ENCODE measurements around the gene CRYBG3. TPM values are rescaled to one million over a fixed set of nuclear protein-coding genes. Genes with fewer than 3 reads are reported as not detected.
A peak's percentile ranks its signal among the peaks of the same experiment; 100 is the strongest.
"Not testable (repeated sequence)": the region's sequence is repeated elsewhere in the genome, so short reads cannot be mapped to it uniquely, and the experiment has no call there.

Gene CRYBG3
- total RNA-seq, 4 donors from 2014 or later: 17.4 to 41.5 (median 38.1) TPM

GRCh38 chr3:97895216-97895615 is 73.4 kb downstream of the CRYBG3 start:
- Histone ChIP-seq H3K9me3 (no peaks in the 10 kb centered on the region), H3K4me3 (no peak overlapping the region), H3K27ac (no peak overlapping the region), H3K27me3 (no peaks in the 10 kb centered on the region), H3K36me3 (no peaks in the 10 kb centered on the region), H3K4me1 (no peaks in the 10 kb centered on the region)
- DNase-seq: no peak
- TF ChIP-seq, protein P1, sequence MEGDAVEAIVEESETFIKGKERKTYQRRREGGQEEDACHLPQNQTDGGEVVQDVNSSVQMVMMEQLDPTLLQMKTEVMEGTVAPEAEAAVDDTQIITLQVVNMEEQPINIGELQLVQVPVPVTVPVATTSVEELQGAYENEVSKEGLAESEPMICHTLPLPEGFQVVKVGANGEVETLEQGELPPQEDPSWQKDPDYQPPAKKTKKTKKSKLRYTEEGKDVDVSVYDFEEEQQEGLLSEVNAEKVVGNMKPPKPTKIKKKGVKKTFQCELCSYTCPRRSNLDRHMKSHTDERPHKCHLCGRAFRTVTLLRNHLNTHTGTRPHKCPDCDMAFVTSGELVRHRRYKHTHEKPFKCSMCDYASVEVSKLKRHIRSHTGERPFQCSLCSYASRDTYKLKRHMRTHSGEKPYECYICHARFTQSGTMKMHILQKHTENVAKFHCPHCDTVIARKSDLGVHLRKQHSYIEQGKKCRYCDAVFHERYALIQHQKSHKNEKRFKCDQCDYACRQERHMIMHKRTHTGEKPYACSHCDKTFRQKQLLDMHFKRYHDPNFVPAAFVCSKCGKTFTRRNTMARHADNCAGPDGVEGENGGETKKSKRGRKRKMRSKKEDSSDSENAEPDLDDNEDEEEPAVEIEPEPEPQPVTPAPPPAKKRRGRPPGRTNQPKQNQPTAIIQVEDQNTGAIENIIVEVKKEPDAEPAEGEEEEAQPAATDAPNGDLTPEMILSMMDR (IDR thresholded peaks at IDR 0.05): no peak
- intact Hi-C loops (cut with DNase I; ENCODE audit: low total_unique reads): no loop called here

GRCh38 chr3:97896129-97896528 is 74.3 kb downstream of the CRYBG3 start:
- Histone ChIP-seq H3K27ac (no peak overlapping the region), H3K36me3 (peaks cover 0 to 2% of the 10 kb centered on the region in 2 donors), H3K9me3 (no peaks in the 10 kb centered on the region), H3K4me1 (no peaks in the 10 kb centered on the region), H3K27me3 (no peaks in the 10 kb centered on the region), H3K4me3 (no peak overlapping the region)
- TF ChIP-seq, protein P1 (IDR thresholded peaks at IDR 0.05): no peak
- no peak for TF ChIP-seq POLR2A (IDR thresholded peaks at IDR 0.05)
- intact Hi-C loops (cut with DNase I; ENCODE audit: low total_unique reads): no loop called here
- DNase-seq: no peak

DNA sequence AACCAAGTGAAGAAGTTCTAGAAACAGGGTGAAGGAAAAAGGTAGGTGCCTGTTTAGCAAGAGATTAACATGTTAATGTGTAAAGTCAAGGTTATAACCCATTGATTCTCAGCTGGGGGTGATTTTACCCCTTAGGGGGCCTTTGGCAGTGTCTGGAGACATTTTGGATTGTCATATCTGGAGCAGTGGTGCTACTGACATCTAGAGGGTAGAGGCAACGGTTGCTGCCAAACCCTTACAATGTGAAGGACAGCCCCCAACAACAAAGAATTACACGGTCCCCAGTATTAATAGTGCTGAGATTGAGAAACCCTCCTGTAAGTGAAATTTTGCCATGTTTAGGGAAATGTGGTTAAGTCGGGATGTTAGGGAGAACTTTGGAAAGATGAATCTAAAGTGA is 74.7 kb downstream of the CRYBG3 start:
- no peak for DNase-seq
- intact Hi-C loops (cut with DNase I; ENCODE audit: low total_unique reads): no loop called here
- peaks cover 0 to 3% of the 10 kb centered on the region in 2 donors for H3K36me3 ChIP-seq
- no peak overlapping the region for H3K4me3 ChIP-seq
- H3K27ac ChIP-seq: no peak overlapping the region
- no peaks in the 10 kb centered on the region for H3K9me3 ChIP-seq
- no peaks in the 10 kb centered on the region for H3K4me1 ChIP-seq
- TF ChIP-seq, protein P1 (IDR thresholded peaks at IDR 0.05): no peak
- TF ChIP-seq POLR2A (IDR thresholded peaks at IDR 0.05): no peak
- H3K27me3 ChIP-seq: no peaks in the 10 kb centered on the region

DNA sequence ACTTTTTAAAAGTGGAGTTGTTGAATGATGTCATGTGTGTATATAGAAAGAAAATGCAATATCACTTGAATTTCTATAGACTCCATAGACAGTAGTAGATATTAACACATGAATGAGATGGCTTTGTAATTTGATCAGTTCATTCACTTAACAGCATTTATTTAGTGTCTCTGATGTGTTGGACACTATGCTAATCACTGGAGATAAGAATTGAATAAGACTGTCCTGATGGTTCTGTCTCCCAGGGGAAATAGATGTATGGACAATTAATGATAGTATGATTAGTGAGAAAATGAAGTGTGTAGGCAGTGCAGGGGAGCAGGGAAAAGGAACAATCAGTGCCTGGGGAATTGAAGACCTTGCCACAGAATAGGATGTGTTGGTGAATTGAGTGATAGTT is 77.5 kb downstream of the CRYBG3 start:
- H3K27me3 ChIP-seq: no peaks in the 10 kb centered on the region
- intact Hi-C loops (cut with DNase I; ENCODE audit: low total_unique reads): no loop called here
- no peak for TF ChIP-seq POLR2A (IDR thresholded peaks at IDR 0.05)
- TF ChIP-seq, protein P1 (IDR thresholded peaks at IDR 0.05): no peak
- H3K27ac ChIP-seq: no peak overlapping the region
- H3K36me3 ChIP-seq: peaks cover 0 to 3% of the 10 kb centered on the region in 2 donors
- H3K4me3 ChIP-seq: no peak overlapping the region
- no peaks in the 10 kb centered on the region for H3K4me1 ChIP-seq
- H3K9me3 ChIP-seq: no peaks in the 10 kb centered on the region
- no peak for DNase-seq

- Histone ChIP-seq H3K4me3 (no peak overlapping the region), H3K4me1 (no peaks in the 10 kb centered on the region), H3K36me3 (peaks cover 0 to 3% of the 10 kb centered on the region in 2 donors), H3K27ac (peak overlapping the region; percentile 13 to 62), H3K27me3 (no peaks in the 10 kb centered on the region), H3K9me3 (no peaks in the 10 kb centered on the region)
- intact Hi-C loops (cut with DNase I; ENCODE audit: low total_unique reads): no loop called here
- TF ChIP-seq POLR2A (IDR thresholded peaks at IDR 0.05): no peak
- TF ChIP-seq, protein P1 (IDR thresholded peaks at IDR 0.05): no peak
- DNase-seq: no peak
Measured at GRCh38 chr3:97901313-97902248, 79.8 kb downstream of the CRYBG3 start.

GRCh38 chr3:97909830-97910229 is 88.0 kb downstream of the CRYBG3 start:
- intact Hi-C loops (cut with DNase I; ENCODE audit: low total_unique reads); H3K27me3 ChIP-seq; H3K27ac ChIP-seq; H3K4me1 ChIP-seq; H3K4me3 ChIP-seq; H3K36me3 ChIP-seq; DNase-seq; H3K9me3 ChIP-seq: not testable (repeated sequence)

GRCh38 chr3:97910236-97910831 is 88.5 kb downstream of the CRYBG3 start:
- H3K27me3 ChIP-seq; H3K27ac ChIP-seq; DNase-seq; H3K9me3 ChIP-seq; H3K4me1 ChIP-seq; intact Hi-C loops (cut with DNase I; ENCODE audit: low total_unique reads); H3K4me3 ChIP-seq; H3K36me3 ChIP-seq: not testable (repeated sequence)
